NCI-H446 treated with DMSO at 0.1 percent for 48 hours (cell line): ENCODE measurements around the gene TBX3.

ENCODE experiments used
- DNase-seq: peaks from one replicate; lab custom pipeline; 2025; lab: John Stamatoyannopoulos, UW

TBX3 gene

GRCh38 chr12:114696443-114697242, 12.7 kb upstream of the TBX3 start:
- DNase-seq: no peak

GRCh38 chr12:114695305-114695592, 11.3 kb upstream of the TBX3 start:
- DNase-seq: no peak

- DNase-seq: no peak
These were observed 10.7 kb upstream of the TBX3 start for GRCh38 chr12:114694436-114695304.

GRCh38 chr12:114693532-114693931, 9.6 kb upstream of the TBX3 start:
- DNase-seq: no peak

GRCh38 chr12:114693059-114693531, 9.1 kb upstream of the TBX3 start:
- DNase-seq: no peak

GRCh38 chr12:114692186-114693058, 8.4 kb upstream of the TBX3 start:
- DNase-seq: no peak

GRCh38 chr12:114691763-114692185, 7.8 kb upstream of the TBX3 start:
- no peak for DNase-seq

- no peak for DNase-seq
These were observed 7.2 kb upstream of the TBX3 start for GRCh38 chr12:114691196-114691595.

GRCh38 chr12:114690267-114691135, 6.5 kb upstream of the TBX3 start:
- no peak for DNase-seq

GRCh38 chr12:114689075-114689994, 5.4 kb upstream of the TBX3 start:
- DNase-seq: no peak

GRCh38 chr12:114688256-114688845, 4.4 kb upstream of the TBX3 start:
- DNase-seq: no peak

GRCh38 chr12:114687802-114688201, 3.8 kb upstream of the TBX3 start:
- DNase-seq: no peak

GRCh38 chr12:114686773-114687500, 3.0 kb upstream of the TBX3 start:
- DNase-seq: no peak

- no peak for DNase-seq
These were observed 2.4 kb upstream of the TBX3 start for GRCh38 chr12:114686426-114686772.

GRCh38 chr12:114685869-114686268, 1.9 kb upstream of the TBX3 start:
- DNase-seq: no peak

- no peak for DNase-seq
These were observed 1.4 kb upstream of the TBX3 start for GRCh38 chr12:114685320-114685781.

GRCh38 chr12:114684870-114685273, 897 bp upstream of the TBX3 start:
- DNase-seq: no peak

- DNase-seq: no peak
These were observed 272 bp downstream of the TBX3 start for GRCh38 chr12:114683709-114684097.
